HPDE6-E6E7 (cell line): ENCODE data around the gene ELF3.
"Not testable (repeated sequence)": the region's sequence is repeated elsewhere in the genome, so short reads cannot be mapped to it uniquely, and the experiment has no call there.

Source experiments
- DNase-seq: peaks from one replicate; pipeline ENCODE4 v3.0.0; 2011; ENCODE audit warnings: missing footprints; ENCODE audit errors: extremely low spot score

Gene ELF3

DNA sequence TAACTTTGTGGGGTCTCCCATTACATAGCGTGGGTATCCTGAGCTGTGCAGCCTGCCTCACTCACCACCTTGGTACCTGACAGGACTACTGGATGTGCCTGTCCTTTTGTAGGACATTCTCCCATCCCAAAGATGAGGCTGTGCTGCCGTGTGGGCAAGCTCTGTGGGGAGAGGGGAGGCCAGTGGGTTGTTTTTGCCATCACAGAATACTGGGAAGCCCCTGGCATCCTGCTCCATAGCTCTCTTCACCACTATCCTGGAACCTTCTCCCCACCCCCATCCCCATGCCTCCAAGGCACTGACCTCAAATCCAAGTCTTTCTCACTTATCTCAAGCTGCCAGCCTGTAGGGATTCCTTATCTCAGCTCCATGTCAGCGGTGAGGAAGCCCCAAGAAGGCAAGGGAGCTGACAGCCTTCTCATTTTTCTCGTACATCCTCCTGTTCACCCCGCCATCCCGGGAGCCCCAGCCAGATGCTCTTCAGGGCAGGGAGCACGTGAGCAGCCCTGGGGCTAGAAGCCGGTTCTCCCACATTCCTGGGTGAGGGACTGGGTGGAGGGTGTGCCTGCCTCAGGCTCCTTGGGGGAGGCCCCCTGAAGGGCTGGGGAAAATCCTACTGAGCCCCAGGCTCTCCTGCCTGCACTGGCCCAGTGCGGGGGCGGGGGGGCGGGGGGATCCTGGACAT lies 2.4 kb upstream of the ELF3 start:
- DNase-seq, result peak; percentile 99

DNA sequence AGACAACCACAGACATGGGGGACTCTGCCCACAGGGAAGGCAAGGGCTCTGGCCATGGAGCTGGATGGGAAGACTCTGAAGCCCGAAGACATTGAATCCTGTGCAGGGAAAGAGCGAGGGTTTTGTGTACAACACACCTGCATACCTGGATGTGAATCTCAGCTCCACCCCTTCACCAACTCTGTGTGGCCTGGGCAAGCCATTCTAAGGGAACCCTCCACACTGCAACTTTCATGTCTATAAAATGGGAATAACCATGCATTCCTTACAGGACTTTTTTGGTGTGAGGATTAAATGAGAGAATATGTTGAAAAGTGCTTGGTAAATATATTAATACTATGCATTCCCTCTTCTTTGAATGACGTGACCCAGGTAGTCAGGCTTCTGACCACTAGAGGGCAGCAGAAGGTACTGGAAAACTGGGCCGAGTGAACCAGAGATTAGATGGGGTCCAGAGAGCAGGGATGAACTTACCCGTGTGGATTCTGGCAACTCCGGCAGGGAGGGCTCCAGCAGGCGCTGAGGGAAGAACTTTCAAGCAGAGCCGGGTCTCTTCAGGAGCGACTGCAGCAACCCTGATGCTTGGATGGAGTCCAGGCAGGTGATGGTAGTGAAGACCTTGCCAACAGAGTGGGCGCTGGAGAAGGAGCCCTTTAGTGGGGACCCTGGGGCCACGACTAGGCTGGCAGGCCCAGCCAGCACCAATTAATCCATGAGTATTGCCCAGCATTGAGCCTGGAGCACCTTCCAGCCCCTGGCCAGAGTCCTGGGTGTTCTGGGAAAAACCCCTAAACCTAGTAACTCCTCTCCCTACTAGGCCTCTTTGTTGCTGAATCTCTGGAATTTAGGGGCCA lies 834 bp upstream of the ELF3 start:
- no peak for DNase-seq

DNA sequence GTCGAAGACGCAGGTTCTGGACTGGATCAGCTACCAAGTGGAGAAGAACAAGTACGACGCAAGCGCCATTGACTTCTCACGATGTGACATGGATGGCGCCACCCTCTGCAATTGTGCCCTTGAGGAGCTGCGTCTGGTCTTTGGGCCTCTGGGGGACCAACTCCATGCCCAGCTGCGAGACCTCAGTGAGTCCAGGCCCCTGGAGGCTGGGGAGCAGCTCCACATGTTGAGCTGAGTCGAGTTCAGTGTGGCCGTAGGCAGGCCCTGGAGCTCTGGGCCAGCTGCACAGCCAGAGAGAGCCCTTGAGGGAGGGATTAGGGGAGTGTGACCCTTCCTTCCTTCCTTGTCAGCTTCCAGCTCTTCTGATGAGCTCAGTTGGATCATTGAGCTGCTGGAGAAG lies 1.6 kb downstream of the ELF3 start:
- DNase-seq, result no peak

DNA sequence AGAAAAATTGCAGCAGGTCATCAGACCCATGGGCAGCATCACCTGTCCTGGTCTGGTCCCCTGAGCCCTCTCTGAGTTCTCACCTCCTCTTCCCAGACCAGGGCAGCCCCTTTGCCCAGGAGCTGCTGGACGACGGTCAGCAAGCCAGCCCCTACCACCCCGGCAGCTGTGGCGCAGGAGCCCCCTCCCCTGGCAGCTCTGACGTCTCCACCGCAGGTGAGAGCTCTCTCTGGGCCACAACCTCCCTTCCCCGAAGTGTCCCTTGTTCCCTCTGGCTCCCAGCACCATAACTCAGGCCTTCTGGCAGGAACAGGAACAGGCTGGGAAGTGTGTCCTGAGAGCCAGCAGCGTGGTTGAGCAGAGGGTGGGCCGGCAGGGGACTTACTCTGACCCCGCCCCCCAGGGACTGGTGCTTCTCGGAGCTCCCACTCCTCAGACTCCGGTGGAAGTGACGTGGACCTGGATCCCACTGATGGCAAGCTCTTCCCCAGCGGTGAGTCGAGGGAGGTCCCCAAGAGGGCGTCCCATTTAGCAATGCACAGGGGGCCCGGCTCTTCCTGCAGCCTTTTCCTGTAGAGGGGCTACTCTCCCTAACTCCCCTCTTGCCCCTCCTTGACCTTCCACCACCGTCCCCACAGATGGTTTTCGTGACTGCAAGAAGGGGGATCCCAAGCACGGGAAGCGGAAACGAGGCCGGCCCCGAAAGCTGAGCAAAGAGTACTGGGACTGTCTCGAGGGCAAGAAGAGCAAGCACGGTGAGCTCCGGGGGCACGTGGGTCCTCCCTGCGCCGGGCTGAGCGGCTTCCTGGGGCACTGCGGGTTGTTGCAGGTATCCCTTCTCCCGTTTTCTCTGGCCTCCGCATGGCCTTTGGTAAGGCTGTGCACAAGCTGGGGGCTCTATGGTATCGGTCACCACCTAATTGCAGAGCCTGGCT lies 2.4 kb downstream of the ELF3 start:
- no peak for DNase-seq

DNA sequence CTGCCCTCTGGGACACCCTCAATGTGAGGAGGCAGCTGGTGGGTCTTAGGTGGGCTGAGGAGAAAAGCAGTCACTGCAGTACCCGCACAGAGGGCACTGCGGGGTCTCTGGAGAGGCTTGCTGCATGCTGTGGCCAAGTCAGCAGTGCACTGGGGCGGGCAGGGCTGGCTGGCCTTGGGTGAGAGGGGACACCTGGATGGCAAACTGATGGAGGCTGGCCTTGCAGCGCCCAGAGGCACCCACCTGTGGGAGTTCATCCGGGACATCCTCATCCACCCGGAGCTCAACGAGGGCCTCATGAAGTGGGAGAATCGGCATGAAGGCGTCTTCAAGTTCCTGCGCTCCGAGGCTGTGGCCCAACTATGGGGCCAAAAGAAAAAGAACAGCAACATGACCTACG lies 3.2 kb downstream of the ELF3 start:
- DNase-seq, result no peak

DNA sequence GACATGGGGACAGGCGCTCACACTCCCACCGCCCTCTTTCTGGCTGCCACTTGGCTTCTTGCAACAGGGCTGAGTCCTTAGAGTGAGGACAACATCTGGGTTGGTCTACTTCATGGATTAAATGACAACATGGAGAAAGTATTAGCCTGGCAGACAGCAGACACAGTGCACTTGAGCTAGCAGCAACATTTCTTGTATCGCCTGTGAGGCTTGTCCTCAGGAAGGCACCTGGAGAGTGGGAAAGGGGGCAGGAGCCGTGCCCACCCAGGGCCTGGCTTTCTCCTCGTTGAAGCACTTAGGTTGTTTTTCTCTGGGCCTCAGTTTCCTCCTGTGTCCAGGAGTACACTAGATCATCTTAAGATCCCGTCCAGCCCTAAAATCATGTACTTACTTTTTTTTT lies 3.7 kb downstream of the ELF3 start:
- DNase-seq, result no peak

DNA sequence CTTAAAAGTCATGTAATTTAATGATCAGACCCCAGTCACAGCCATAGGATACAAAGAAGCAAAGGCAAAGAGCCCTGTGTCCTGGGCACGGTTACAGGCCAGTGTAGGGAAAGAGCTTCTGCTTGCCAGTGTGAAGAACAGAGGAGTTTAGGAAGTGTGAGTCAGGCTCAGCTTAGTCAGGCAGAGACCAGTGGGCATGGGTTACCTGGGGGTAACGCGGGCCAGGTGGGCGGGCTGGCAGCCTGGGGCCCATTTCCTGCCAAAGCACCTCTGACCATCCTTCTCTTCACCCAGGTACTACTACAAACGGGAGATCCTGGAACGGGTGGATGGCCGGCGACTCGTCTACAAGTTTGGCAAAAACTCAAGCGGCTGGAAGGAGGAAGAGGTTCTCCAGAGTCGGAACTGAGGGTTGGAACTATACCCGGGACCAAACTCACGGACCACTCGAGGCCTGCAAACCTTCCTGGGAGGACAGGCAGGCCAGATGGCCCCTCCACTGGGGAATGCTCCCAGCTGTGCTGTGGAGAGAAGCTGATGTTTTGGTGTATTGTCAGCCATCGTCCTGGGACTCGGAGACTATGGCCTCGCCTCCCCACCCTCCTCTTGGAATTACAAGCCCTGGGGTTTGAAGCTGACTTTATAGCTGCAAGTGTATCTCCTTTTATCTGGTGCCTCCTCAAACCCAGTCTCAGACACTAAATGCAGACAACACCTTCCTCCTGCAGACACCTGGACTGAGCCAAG lies 4.7 kb downstream of the ELF3 start:
- DNase-seq, result no peak

DNA sequence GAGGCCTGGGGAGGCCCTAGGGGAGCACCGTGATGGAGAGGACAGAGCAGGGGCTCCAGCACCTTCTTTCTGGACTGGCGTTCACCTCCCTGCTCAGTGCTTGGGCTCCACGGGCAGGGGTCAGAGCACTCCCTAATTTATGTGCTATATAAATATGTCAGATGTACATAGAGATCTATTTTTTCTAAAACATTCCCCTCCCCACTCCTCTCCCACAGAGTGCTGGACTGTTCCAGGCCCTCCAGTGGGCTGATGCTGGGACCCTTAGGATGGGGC lies 5.2 kb downstream of the ELF3 start:
- DNase-seq, result no peak

DNA sequence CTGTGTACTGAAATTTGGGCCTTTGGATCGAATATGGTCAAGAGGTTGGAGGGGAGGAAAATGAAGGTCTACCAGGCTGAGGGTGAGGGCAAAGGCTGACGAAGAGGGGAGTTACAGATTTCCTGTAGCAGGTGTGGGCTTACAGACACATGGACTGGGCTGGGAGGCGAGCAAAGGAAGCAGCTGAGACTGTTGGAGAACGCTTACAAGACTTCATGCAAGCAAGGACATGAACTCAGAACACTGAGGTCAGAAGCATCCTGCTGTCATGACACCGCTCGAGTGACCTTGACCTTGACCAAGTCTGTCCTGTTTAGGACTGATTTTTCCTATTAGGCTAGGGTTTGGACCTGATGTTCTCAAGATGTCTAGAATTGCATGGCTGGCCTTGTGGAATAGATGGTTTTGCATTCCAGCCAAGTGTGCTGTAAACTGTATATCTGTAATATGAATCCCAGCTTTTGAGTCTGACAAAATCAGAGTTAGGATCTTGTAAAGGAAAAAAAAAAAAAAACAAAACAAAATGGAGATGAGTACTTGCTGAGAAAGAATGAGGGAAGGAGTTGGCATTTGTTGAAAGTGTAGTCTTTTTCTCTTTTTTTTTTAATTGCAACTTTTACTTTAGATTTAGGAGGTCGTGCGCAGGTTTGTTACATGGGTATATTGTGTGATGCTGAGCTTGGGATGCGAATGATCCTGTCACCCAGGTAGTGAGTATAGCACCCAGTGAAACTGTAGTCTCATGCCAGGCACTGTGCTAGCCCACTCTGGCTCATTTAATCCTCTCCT lies 5.8 kb downstream of the ELF3 start:
- DNase-seq, result no peak

DNA sequence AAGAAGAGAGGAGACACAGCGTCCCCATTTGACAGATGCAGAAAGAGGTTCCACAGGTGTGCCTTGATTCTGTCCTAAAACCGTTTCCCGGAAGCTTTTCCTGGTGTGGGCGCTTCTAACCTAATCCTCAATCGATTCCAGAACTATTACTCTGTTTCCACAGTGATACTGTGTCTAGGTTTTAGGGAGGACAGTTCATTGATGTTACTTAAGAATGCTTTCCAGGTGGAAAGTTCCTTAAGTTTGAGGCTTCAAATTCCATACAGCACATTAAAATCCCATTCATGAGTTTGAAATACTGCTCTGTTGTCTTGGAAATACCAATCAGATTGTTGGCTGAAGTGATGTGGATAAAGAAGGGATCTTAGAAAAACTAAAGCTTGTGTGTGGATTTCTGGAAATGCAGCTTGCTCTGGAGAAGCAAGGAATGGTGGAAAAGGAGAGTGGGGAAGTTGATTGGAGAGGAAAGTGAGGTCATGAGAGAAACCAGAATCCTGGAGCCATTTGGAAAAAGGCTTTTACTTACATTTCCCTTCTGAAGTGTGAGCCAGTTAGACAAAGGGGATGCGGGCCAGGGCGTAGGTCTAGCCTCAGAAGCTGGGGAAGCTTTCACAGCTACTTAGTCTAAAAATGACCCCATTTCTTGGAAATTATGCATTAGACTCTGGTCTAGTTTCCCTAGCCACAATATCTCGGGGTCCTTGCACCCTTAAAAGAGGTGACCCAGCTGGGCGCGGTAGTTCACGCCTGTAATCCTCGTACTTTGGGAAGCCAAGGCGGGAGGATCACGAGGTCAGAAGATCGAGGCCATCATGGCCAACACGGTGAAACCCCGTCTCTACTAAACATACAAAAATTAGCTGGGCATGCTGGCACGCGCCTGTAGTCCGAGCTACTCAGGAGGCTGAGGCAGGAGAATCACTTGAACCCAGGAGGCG lies 6.7 kb downstream of the ELF3 start:
- DNase-seq, result no peak

DNA sequence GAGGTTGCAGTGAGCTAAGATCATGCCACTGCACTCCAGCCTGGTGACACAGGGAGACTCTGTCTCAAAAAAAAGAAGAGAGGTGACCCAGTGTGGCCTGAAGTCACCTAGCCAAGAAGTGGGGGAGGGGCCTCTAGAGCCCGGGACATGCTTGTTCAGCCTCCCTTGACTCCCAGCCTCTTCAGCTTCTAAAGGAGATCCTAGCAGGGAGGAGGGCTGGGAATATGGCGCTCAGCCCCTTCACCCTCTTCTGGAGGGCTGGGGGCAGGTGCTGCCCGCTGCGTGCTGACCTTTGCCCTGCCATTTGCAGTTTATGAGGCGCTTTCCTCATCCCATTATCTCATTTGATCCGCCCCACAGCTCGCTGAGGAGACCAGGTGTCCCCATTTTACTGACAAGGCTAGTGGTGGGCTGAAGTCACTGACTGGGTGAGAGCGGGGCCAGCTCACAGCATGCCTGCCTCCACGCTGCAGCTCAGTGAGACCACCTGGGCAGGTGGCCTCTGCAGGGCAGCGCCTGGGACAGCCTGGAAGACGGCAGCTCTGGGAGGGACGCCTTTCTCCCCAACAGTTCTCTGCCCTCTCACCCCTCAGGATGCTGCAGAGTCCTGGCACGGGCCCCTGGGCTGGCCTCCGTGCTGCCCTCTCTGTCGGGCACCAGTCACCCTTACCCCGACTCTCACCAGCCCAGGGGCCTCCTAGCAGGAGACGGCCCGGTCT lies 7.5 kb downstream of the ELF3 start:
- DNase-seq, result no peak

DNA sequence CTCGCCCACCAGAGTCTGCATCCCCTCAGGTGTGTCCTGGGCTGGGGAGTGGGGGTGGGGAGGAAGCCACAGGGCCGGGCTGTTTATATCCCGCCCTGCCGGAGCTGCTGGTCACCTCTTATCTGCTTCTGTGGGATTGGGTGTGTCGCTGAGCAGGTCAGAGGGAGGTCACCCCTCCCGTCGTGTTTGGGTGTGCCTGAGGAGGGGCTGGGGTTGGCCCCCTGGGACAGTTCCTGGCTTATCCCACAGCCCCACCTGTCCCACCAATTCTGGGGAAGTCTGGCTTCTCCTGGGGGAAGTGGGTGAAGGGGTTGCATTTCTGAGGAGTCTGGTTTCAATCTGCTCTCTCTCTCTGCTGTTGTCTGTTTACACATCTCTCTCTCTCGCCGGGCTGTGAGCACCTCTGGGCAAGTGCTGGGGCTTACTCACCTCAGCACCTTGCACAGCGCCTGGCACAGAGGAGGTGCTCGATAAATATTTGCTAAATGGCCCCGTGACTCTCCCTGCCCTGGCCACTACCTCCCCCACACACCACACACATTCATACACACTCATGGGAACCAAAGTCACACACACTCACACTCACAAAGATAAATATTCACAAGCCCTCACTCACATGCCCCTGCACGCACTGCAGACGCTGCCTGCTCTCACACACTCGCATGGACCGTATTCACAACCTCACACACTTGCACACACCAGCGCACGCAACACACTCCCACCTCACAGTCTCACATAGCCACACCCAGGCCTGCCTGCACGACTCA lies 8.3 kb downstream of the ELF3 start:
- no peak for DNase-seq

DNA sequence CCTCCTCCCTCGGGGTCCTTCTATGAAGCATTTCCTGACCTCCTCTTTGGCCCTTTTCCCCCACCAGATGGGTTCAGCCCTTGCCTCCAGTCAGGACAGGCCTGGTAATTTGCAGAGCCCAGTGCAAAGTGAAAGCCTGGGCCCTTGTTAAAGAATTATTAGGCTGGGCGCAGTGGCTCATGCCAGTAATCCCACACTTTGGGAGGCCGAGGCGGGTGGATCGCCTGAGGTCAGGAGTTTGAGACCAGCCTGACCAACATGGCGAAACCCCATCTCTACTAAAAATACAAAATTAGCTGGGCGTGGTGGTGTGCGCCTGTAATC lies 8.8 kb downstream of the ELF3 start:
- not testable (repeated sequence) for DNase-seq

DNA sequence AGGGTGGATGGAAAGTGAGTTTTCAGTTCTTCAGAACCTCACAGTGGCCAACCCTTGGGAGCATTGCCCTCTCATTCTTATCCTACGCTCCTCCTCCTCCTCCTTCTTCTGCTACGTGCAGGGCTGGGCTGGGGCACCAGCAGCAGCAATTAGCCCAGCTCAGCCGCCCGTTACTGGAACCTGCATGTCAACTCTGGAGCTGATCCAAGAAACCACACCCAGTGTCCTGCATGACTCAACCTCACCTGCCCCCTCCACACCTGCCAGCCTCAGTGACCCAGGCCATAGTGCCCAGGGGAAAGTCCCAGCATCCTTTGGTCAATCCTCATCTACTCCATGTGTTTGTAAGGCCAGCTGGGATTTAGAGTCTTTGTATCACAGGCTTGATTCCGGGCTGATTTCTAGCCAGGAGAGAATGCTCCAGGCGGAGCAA lies 12.6 kb downstream of the ELF3 start:
- no peak for DNase-seq

DNA sequence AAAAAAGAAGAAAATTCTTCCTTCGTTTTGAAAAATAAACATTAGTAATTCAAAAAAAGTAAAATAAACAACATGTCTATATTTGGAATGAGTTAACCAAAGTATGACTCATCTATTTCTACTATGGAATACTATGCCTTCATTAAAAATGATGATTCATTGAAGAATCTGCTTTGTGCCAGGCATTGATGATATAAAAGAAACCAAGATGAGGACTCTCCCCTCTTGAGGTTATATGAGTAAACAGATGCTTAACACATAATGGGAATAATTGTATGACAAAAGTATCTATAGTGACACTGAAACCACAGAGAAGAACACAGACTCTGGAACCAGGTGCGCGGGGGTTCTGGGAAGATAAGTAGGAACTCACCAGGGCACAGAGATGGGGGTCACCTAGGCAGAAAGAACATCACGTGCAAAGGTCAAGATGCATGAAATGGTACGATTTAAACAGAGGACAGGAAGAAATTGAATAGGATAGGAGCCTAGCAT lies 18.8 kb downstream of the ELF3 start:
- DNase-seq, result peak; percentile 77

DNA sequence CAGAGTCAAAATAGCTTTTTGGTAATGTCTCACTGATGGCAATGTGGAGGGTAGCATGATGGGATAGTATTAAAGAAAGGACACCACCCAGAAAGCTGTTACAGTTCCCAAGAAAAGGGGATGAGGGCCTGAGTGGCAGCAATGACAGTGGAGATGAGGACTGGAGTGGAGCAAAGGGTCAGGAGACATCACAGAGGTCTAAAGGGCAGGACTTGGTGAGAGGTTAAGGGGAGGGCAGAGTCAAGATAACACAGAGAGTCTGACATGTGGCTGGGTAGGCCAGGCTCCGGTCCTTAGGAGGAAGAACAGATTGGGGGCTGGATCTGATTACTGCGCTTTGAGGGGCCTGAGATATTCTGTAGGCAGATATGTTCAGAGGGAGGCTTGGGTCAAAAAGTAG lies 19.3 kb downstream of the ELF3 start:
- DNase-seq, result no peak

DNA sequence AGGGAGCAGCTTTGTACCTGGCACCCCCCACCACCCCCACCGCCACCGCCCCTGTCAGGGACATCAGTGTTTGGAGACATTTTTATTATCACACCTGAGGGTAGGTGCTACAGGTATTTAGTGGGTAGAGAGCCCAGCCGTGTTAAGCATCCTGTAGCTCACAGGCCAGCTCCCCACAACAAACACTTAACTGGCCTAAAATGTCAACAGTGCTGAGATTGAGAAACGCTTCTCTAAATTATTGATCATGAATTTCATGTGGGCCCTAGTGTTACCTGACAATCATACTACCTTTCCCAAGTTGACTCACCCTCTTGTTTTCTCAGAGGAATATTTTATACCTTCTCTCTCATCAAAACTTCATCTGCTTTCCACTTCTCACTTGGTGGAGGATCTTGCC lies 21.4 kb downstream of the ELF3 start:
- DNase-seq, result no peak

DNA sequence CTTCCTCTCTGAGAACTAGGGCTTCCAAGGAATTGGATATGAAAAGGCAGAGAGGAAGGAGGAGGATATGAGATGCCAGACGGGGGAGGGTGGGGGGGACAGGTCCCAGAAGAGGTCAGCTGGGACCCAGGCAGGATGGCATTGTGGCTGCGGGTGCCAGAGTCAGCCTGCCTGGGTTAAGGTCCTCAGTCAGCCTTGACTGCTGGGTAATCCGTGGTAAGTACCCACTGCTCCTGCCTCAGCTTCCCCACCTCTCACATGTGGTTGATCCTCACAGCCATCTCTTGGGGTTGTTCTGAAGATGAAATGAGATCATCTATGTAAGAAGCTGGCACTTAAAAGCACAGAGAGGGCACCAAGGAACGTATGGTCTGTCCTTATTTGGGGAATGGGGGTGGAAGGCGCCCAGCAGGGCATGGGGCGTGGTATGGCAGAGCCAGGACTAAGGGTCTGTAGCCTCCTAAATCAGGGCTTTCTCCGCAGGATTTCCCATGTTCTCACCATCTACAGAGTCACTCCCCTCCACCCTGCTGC lies 23.8 kb downstream of the ELF3 start:
- no peak for DNase-seq
